ENCODE results near the gene SLC29A1.

The SLC29A1 gene

GRCh38 chr6:44216677-44217331 lies 6.6 kb upstream of the SLC29A1 start, which contains the start of gene MYMX:
MYMX (plus strand) TSS chr6:44216926; CDS start chr6:44217472, 546 bp downstream.
- Histone ChIP-seq H3K9ac (ENCODE audit: low read depth, low read length) (peak within 1 kb of the TSS; percentile 1), H3K27ac (ENCODE audit: low read depth, low read length) (peak within 1 kb of the TSS; percentile 43; the same call in 1 of the 2 replicates), H3K9me3 (ENCODE audit: insufficient read depth, low read depth, low read length) (no peaks in the 10 kb centered on the region), H3K27me3 (ENCODE audit: insufficient read depth, low read length) (no peaks in the 10 kb centered on the region), H3K4me1 (ENCODE audit: insufficient read depth, low read length) (peaks cover 29% of the 10 kb centered on the region), H3K4me3 (ENCODE audit: low read length) (peak within 1 kb of the TSS; percentile 28; the same call in 1 of the 2 replicates), H3K36me3 (ENCODE audit: insufficient read depth, low read length) (no peaks in the 10 kb centered on the region)
- WGBS: 37% methylated on average over 6 of the region's 7 CpGs

- peak overlapping the region; percentile 1 for H3K9ac ChIP-seq (ENCODE audit: low read depth, low read length)
- 32% methylated on average over 16 of the region's 16 CpGs for WGBS
- peak overlapping the region; percentile 54; the same call in 1 of the 2 replicates for H3K4me3 ChIP-seq (ENCODE audit: low read length)
- H3K9me3 ChIP-seq (ENCODE audit: insufficient read depth, low read depth, low read length): no peaks in the 10 kb centered on the region
- H3K4me1 ChIP-seq (ENCODE audit: insufficient read depth, low read length): peaks cover 35% of the 10 kb centered on the region
- peak overlapping the region; percentile 43; the same call in 1 of the 2 replicates for H3K27ac ChIP-seq (ENCODE audit: low read depth, low read length)
- H3K27me3 ChIP-seq (ENCODE audit: insufficient read depth, low read length): no peaks in the 10 kb centered on the region
- H3K36me3 ChIP-seq (ENCODE audit: insufficient read depth, low read length): no peaks in the 10 kb centered on the region
Observed at GRCh38 chr6:44217332-44218143, 5.9 kb upstream of the SLC29A1 start.

- Histone ChIP-seq H3K4me1 (ENCODE audit: insufficient read depth, low read length) (peaks cover 40% of the 10 kb centered on the region), H3K9ac (ENCODE audit: low read depth, low read length) (peak overlapping the region; percentile 82), H3K9me3 (ENCODE audit: insufficient read depth, low read depth, low read length) (no peaks in the 10 kb centered on the region), H3K36me3 (ENCODE audit: insufficient read depth, low read length) (no peaks in the 10 kb centered on the region), H3K27me3 (ENCODE audit: insufficient read depth, low read length) (no peaks in the 10 kb centered on the region), H3K4me3 (ENCODE audit: low read length) (peak overlapping the region; percentile 54), H3K27ac (ENCODE audit: low read depth, low read length) (peak overlapping the region; percentile 99)
- WGBS: under 1% methylated on average over 44 of the region's 45 CpGs
Observed at GRCh38 chr6:44219053-44219814, 4.2 kb upstream of the SLC29A1 start.

GRCh38 chr6:44219815-44220784 lies 3.3 kb upstream of the SLC29A1 start:
- WGBS: 56% methylated on average over 24 of the region's 28 CpGs
- peak overlapping the region; percentile 54 for H3K4me3 ChIP-seq (ENCODE audit: low read length)
- no peaks in the 10 kb centered on the region for H3K9me3 ChIP-seq (ENCODE audit: insufficient read depth, low read depth, low read length)
- H3K9ac ChIP-seq (ENCODE audit: low read depth, low read length): peak overlapping the region; percentile 17; the same call in 1 of the 2 replicates
- no peaks in the 10 kb centered on the region for H3K36me3 ChIP-seq (ENCODE audit: insufficient read depth, low read length)
- peaks cover 49% of the 10 kb centered on the region for H3K4me1 ChIP-seq (ENCODE audit: insufficient read depth, low read length)
- no peaks in the 10 kb centered on the region for H3K27me3 ChIP-seq (ENCODE audit: insufficient read depth, low read length)
- H3K27ac ChIP-seq (ENCODE audit: low read depth, low read length): peak overlapping the region; percentile 99; the same call in 1 of the 2 replicates

GRCh38 chr6:44220913-44221290 lies 2.5 kb upstream of the SLC29A1 start:
- H3K27me3 ChIP-seq (ENCODE audit: insufficient read depth, low read length): no peaks in the 10 kb centered on the region
- no peaks in the 10 kb centered on the region for H3K36me3 ChIP-seq (ENCODE audit: insufficient read depth, low read length)
- no peak overlapping the region for H3K4me3 ChIP-seq (ENCODE audit: low read length)
- H3K9me3 ChIP-seq (ENCODE audit: insufficient read depth, low read depth, low read length): no peaks in the 10 kb centered on the region
- no peak overlapping the region for H3K27ac ChIP-seq (ENCODE audit: low read depth, low read length)
- peaks cover 54% of the 10 kb centered on the region for H3K4me1 ChIP-seq (ENCODE audit: insufficient read depth, low read length)
- H3K9ac ChIP-seq (ENCODE audit: low read depth, low read length): no peak overlapping the region
- 93% methylated on average over 4 of the region's 4 CpGs for WGBS

- Histone ChIP-seq H3K27ac (ENCODE audit: low read depth, low read length) (peak overlapping the region; percentile 12; the same call in 1 of the 2 replicates), H3K36me3 (ENCODE audit: insufficient read depth, low read length) (no peaks in the 10 kb centered on the region), H3K9me3 (ENCODE audit: insufficient read depth, low read depth, low read length) (no peaks in the 10 kb centered on the region), H3K27me3 (ENCODE audit: insufficient read depth, low read length) (no peaks in the 10 kb centered on the region), H3K4me3 (ENCODE audit: low read length) (no peak overlapping the region), H3K4me1 (ENCODE audit: insufficient read depth, low read length) (peaks cover 58% of the 10 kb centered on the region), H3K9ac (ENCODE audit: low read depth, low read length) (no peak overlapping the region)
- 40% methylated on average over 3 of the region's 4 CpGs for WGBS
Observed at GRCh38 chr6:44221291-44221960, 2.0 kb upstream of the SLC29A1 start.

- Histone ChIP-seq H3K9ac (ENCODE audit: low read depth, low read length) (no peak overlapping the region), H3K27ac (ENCODE audit: low read depth, low read length) (peak overlapping the region; percentile 12; the same call in 1 of the 2 replicates), H3K9me3 (ENCODE audit: insufficient read depth, low read depth, low read length) (no peaks in the 10 kb centered on the region), H3K36me3 (ENCODE audit: insufficient read depth, low read length) (no peaks in the 10 kb centered on the region), H3K4me3 (ENCODE audit: low read length) (no peak overlapping the region), H3K27me3 (ENCODE audit: insufficient read depth, low read length) (no peaks in the 10 kb centered on the region), H3K4me1 (ENCODE audit: insufficient read depth, low read length) (peaks cover 57% of the 10 kb centered on the region)
- WGBS: 57% methylated on average over 1 of the region's 2 CpGs
Observed at GRCh38 chr6:44221961-44222335, 1.4 kb upstream of the SLC29A1 start.

GRCh38 chr6:44222486-44223318 lies 693 bp upstream of the SLC29A1 start:
- peak overlapping the region; percentile 23; the same call in 1 of the 2 replicates for H3K9ac ChIP-seq (ENCODE audit: low read depth, low read length)
- H3K27me3 ChIP-seq (ENCODE audit: insufficient read depth, low read length): no peaks in the 10 kb centered on the region
- H3K4me3 ChIP-seq (ENCODE audit: low read length): peak overlapping the region; percentile 62
- 7% methylated on average over 26 of the region's 26 CpGs for WGBS
- no peaks in the 10 kb centered on the region for H3K9me3 ChIP-seq (ENCODE audit: insufficient read depth, low read depth, low read length)
- peaks cover 4% of the 10 kb centered on the region; the same call in 1 of the 2 replicates for H3K36me3 ChIP-seq (ENCODE audit: insufficient read depth, low read length)
- H3K27ac ChIP-seq (ENCODE audit: low read depth, low read length): peak overlapping the region; percentile 62; the same call in 1 of the 2 replicates
- H3K4me1 ChIP-seq (ENCODE audit: insufficient read depth, low read length): peaks cover 50% of the 10 kb centered on the region
